H1 (cell line): ENCODE data around the gene NPHP4.

Experiments
- EZH2 ChIP-seq: fragments of 200-600 bp; sonication (generic); IDR thresholded peaks from 2 replicates; pipeline ENCODE4 v1.7.1; 2012; ENCODE audit warnings: low read depth, mild to moderate bottlenecking, moderate library complexity, low read length, inconsistent platforms; ENCODE audit not compliant: severe bottlenecking
- RNF2 ChIP-seq: fragments of 200-900, 300-1000 bp; sonication (generic); IDR thresholded peaks from 2 replicates; pipeline ENCODE4 v1.7.1; 2016; ENCODE audit warnings: borderline replicate concordance, low read depth, mild to moderate bottlenecking, antibody characterized with exemption, low read length; ENCODE audit not compliant: poor library complexity, severe bottlenecking; ENCODE audit errors: missing control alignments
- SP2 ChIP-seq: IDR thresholded peaks from 2 replicates; pipeline ENCODE4 v1.6.1; 2012; ENCODE audit warnings: mild to moderate bottlenecking, low read length, inconsistent platforms
- SRF ChIP-seq: IDR thresholded peaks from 2 replicates; pipeline ENCODE4 v1.6.1; 2011; ENCODE audit warnings: mild to moderate bottlenecking, low read depth, low read length, moderate library complexity
- TAF1 ChIP-seq: IDR thresholded peaks from 2 replicates; pipeline ENCODE4 v1.6.1; 2011; ENCODE audit warnings: mild to moderate bottlenecking, low read depth, low read length
- YY1 ChIP-seq: IDR thresholded peaks from 2 replicates; pipeline ENCODE4 v1.6.1; 2011; ENCODE audit warnings: low read depth, mild to moderate bottlenecking, low read length
- TF ChIP-seq, protein P1 (sequence below), 3 experiments: IDR thresholded peaks; 1 replicate in 2 of 3; 2 replicates in 1 of 3; pipeline versions ENCODE4 v1.5.1 to v1.6.1; 2011; ENCODE audit warnings: low read length in 3 of 3, mild to moderate bottlenecking in 3 of 3, inconsistent platforms in 2 of 3, low read depth in 1 of 3, moderate library complexity in 1 of 3; ENCODE audit not compliant: insufficient read depth in 1 of 3; ENCODE audit errors: control extremely low read depth in 1 of 3

DNA sequence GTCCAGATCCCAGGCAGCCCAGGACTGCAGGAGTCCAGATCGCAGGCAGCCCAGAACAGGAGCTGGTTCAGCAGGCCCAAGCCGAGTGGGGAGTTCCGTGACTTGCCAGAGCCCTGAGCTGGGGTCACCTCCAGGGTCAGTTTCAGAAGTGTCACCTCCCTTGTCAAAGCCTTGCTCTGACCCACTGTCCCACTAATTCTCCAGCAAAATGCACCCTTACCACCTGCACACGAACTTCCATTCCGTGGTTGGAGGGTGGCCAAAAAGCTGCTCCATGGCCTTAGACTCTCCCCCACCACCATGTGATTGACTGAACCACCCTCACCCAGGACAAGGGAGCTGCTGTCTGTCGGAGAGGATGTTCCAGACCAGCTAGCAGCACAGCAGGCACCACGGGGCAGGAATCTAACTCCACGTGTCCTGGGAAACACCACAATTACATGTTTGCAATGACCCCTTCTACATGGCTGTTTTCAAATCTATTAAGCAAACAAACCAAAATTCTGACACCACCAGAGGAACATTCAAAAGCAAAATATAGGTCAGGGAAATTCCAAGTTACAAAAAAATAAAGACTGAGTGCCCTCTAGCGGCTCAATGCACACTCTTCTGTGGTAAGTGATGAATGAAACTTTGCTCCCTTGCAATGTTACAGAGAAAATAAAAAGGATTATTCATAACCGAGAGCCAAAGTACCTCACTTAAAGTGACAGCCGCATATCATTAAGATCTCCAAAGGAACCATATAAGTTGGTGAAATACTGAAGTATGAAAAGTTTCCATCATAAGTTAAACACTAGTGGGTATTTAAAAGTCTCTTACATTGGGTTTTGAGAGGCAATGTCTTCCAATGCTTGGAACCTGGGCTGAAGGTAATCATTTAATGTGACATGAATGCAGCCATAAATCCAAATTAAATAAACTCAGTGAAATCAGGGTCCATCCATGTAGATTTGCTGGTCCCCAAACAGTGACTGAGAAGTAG is 76.3 kb downstream of the NPHP4 start:
- TF ChIP-seq SRF (no peak), EZH2 (no peak), SP2 (no peak), YY1 (no peak), TAF1 (no peak), RNF2 (no peak)
- TF ChIP-seq, protein P1, sequence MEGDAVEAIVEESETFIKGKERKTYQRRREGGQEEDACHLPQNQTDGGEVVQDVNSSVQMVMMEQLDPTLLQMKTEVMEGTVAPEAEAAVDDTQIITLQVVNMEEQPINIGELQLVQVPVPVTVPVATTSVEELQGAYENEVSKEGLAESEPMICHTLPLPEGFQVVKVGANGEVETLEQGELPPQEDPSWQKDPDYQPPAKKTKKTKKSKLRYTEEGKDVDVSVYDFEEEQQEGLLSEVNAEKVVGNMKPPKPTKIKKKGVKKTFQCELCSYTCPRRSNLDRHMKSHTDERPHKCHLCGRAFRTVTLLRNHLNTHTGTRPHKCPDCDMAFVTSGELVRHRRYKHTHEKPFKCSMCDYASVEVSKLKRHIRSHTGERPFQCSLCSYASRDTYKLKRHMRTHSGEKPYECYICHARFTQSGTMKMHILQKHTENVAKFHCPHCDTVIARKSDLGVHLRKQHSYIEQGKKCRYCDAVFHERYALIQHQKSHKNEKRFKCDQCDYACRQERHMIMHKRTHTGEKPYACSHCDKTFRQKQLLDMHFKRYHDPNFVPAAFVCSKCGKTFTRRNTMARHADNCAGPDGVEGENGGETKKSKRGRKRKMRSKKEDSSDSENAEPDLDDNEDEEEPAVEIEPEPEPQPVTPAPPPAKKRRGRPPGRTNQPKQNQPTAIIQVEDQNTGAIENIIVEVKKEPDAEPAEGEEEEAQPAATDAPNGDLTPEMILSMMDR (IDR thresholded peaks at IDR 0.05; ENCODE audit: control extremely low read depth in 1 of 3, insufficient read depth in 1 of 3, low read depth in 1 of 3, low read length in 3 of 3) = peak in 2 of 3 experiments; percentile 52 to 63; a peak in 3 of 4 replicates
